ENCODE results near the gene MBD3L2B. TPM values are rescaled to one million over a fixed set of nuclear protein-coding genes. Genes with fewer than 3 reads are reported as not detected.
A peak's percentile ranks its signal among the peaks of the same experiment; 100 is the strongest.

MBD3L2B gene
- total RNA-seq, 1 donor from 2014 or later: not detected

DNA sequence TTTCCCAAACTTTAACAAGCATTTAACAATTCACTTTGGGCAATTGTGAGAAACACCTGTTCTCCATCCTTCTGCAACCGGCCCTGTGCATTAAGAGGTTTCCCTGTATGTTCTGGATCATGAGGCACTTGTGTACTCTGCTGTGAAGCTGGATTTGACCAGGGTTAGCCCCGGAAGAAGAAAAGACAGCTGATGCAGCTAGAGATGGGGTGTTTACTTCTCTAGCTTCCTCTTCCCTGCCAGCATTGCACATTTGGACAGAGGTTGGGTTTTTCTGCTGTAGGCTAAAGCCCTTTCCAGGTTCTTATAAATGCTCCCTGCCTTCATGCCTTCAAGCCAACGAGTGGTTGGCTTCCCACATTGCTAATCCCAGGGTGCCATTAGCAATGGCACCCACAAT is 20.9 kb downstream of the MBD3L2B start:
- intact Hi-C loops (cut with micrococcal nuclease): loop anchor here (10.0 kb wide), 1 partner anchor 56 kb away; no protein-coding TSS in a partner anchor
- no peak for DNase-seq
- peaks cover 8% of the 10 kb centered on the region for H3K9me3 Mint-ChIP-seq
- H3K4me3 Mint-ChIP-seq: no peak overlapping the region
- H3K27me3 Mint-ChIP-seq: no peaks in the 10 kb centered on the region
- peaks cover 3% of the 10 kb centered on the region for H3K36me3 Mint-ChIP-seq (ENCODE audit: low read depth)
- H3K27ac Mint-ChIP-seq: no peak overlapping the region
- H3K4me1 Mint-ChIP-seq: peaks cover 11% of the 10 kb centered on the region

DNA sequence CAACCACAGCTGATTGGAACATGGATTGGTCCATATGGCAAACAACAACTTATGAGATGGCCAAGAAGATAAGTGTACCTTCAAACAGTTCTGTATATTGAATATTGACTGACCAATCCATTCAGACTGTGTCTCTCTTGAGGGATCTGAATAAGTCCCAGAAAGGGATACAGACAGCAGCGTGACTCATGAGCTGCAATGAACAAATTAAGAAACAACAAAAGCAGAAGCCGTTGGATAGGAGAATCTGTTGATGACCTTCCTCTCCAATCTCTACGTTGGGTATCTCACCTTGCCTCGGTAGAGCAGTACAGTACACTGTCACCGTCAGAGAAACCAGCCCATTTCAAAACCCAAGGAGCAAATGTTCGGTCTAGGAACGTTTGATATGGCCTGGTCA is 21.3 kb downstream of the MBD3L2B start:
- Mint-ChIP-seq H3K4me3 (no peak overlapping the region), H3K27ac (no peak overlapping the region), H3K36me3 (ENCODE audit: low read depth) (peaks cover 7% of the 10 kb centered on the region), H3K27me3 (no peaks in the 10 kb centered on the region), H3K9me3 (peaks cover 12% of the 10 kb centered on the region), H3K4me1 (peaks cover 13% of the 10 kb centered on the region)
- intact Hi-C loops (cut with micrococcal nuclease): loop anchor here (10.0 kb wide), 1 partner anchor 55 kb away; no protein-coding TSS in a partner anchor
- no peak for DNase-seq

DNA sequence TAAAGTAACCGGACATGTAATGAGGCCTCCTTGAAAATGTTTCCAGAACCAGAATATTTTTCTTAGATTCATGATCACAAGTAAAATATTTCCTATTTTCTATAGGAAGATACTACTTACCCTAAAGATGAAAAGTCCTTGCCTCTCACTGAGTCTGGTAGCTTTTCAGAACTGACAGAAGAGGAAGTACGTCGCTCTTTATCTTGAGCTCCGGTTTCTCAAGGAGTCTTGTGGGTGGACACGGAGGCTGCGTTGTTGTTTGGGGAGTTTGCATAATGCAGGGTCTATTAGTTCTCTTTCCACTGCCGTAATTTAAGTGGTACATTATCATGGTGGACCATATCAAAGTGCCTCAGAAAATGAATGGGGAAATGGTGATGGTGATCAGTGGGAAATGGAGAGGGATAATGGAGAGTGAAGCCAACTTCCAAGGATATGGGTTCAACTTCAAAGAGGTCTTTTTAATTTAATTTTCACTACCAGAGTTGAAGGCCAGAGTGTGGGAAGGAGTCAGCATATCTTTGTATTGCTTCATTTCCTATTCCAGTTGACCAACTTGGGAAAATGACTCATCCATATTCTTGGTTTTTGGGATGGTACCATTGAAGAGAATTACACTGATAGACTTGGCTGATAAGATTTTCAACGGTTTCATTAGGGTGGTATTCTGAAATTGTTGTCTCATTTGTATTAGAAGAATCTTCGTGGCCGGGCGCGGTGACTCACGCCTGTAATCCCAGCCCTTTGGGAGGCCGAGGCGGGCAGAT is 23.4 kb downstream of the MBD3L2B start:
- intact Hi-C loops (cut with micrococcal nuclease): no loop called here
- peaks cover 10% of the 10 kb centered on the region for H3K4me1 Mint-ChIP-seq
- peaks cover 15% of the 10 kb centered on the region for H3K9me3 Mint-ChIP-seq
- peak overlapping the region; percentile 41 for H3K4me3 Mint-ChIP-seq
- peaks cover 10% of the 10 kb centered on the region for H3K36me3 Mint-ChIP-seq (ENCODE audit: low read depth)
- H3K27ac Mint-ChIP-seq: no peak overlapping the region
- DNase-seq: no peak
- H3K27me3 Mint-ChIP-seq: no peaks in the 10 kb centered on the region

DNA sequence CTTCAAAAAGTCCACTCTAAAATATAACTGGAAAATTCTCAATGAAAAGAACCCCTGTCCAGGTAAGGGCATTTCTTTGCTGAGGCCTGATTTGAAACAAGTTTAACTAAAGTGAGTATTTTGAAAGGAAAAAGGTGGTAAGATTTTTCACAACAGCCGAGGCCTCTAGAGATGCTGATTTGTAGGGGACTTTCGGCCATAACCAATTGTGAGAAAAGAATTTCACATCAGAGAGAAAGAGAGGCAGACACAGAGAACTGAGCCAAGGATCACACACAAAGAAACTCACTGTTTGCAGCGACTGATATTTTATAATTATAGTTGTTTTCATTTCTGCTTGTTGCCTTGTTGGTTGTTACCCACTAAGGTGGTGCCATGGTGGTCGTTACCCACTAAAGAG is 24.4 kb downstream of the MBD3L2B start:
- Mint-ChIP-seq H3K4me3 (no peak overlapping the region), H3K27me3 (no peaks in the 10 kb centered on the region), H3K36me3 (ENCODE audit: low read depth) (peaks cover 10% of the 10 kb centered on the region), H3K27ac (no peak overlapping the region), H3K9me3 (peaks cover 15% of the 10 kb centered on the region), H3K4me1 (peaks cover 10% of the 10 kb centered on the region)
- no peak for DNase-seq
- intact Hi-C loops (cut with micrococcal nuclease): no loop called here

DNA sequence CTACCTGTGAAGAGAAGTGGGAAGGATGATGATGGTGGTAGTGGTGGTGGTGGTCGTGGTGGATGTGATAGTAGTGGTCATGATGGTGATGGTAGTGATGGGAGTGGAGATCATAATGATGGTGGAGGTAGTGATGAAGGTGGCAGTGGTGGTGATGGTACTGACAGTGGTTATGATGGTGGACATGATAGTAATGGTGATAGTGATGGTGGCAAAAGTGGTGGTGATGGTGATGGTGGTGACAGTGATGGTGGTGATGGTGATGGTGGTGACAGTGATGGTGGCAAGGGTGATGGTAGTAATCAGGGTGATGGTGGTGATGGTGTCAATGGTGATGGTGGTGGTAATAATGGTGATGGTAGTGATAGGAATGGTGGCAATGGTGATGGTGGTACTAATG is 26.2 kb downstream of the MBD3L2B start:
- Mint-ChIP-seq H3K9me3 (peaks cover 15% of the 10 kb centered on the region), H3K27me3 (no peaks in the 10 kb centered on the region)
- intact Hi-C loops (cut with micrococcal nuclease): no loop called here

DNA sequence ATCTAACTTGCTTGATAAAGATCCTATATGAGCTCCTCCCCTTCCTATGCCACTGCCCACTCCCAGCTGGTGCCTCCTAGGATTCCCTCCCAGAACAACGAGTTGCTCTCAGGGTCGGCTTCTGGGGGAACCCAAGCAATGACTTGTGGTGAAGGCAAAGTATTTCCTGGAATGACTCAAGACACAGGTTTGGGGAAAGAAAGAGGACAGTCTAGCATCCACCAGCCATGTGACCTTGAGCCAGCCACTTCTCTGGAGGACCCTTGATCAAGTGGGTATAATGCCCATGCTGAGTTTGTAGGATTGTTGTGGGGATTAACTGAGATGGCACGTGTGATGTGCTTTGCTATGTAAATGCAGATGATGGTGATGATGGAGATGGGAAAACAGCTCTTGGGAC is 33.0 kb downstream of the MBD3L2B start:
- Mint-ChIP-seq H3K9me3 (peaks cover 26% of the 10 kb centered on the region), H3K27me3 (no peaks in the 10 kb centered on the region), H3K36me3 (ENCODE audit: low read depth) (peaks cover 2% of the 10 kb centered on the region), H3K27ac (no peak overlapping the region), H3K4me3 (no peak overlapping the region), H3K4me1 (no peaks in the 10 kb centered on the region)
- DNase-seq: no peak
- intact Hi-C loops (cut with micrococcal nuclease): no loop called here

More for the DNA sequence above, 26.2 kb downstream of the MBD3L2B start:
- peaks cover 10% of the 10 kb centered on the region for H3K36me3 Mint-ChIP-seq (ENCODE audit: low read depth)
- peaks cover 10% of the 10 kb centered on the region for H3K4me1 Mint-ChIP-seq
- H3K4me3 Mint-ChIP-seq: no peak overlapping the region
- DNase-seq: no peak
- no peak overlapping the region for H3K27ac Mint-ChIP-seq

DNA sequence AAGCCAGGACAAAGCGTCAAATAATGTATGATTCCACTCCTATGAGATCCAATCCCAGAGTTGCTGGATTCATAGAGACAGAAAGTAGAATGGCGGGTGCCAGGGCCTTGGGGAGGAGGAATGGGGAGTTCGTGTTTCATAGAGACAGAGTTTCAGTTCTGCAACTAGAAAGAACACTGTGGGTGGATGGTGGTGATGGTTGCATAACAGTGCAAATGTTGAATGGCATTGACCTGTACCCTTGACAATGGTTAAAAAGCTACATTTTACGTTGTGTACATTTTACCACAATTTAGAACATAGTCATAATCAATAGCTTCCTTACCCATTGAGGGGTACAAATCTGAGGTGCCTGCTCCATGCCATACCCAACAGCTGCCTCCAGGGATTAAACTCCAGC is 33.4 kb downstream of the MBD3L2B start:
- Mint-ChIP-seq H3K27ac (no peak overlapping the region), H3K9me3 (peaks cover 30% of the 10 kb centered on the region), H3K27me3 (no peaks in the 10 kb centered on the region), H3K36me3 (ENCODE audit: low read depth) (peaks cover 2% of the 10 kb centered on the region), H3K4me3 (no peak overlapping the region), H3K4me1 (no peaks in the 10 kb centered on the region)
- no peak for DNase-seq
- intact Hi-C loops (cut with micrococcal nuclease): no loop called here

DNA sequence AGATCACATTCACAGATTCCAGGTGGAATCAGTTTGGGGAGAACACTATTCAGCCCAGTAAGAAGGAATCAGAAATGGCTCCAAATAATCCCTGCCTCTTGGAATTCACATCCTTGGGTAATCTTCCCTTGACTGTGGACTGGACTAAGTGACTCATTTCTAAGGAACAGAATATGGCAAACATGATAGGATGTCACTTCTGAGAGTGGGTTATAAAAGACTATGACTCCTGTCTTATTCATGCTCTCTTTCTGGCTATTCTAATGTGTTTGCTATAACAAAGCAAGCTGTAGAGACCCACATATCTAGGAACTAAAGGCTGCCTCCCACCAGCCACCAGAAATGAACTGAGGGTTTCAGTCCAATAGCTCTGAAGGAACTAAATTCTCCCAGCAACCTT is 37.8 kb downstream of the MBD3L2B start:
- Mint-ChIP-seq H3K27ac (no peak overlapping the region), H3K27me3 (no peaks in the 10 kb centered on the region), H3K4me1 (no peaks in the 10 kb centered on the region), H3K36me3 (ENCODE audit: low read depth) (peaks cover 2% of the 10 kb centered on the region), H3K9me3 (peaks cover 36% of the 10 kb centered on the region), H3K4me3 (no peak overlapping the region)
- no peak for DNase-seq
- intact Hi-C loops (cut with micrococcal nuclease): no loop called here

DNA sequence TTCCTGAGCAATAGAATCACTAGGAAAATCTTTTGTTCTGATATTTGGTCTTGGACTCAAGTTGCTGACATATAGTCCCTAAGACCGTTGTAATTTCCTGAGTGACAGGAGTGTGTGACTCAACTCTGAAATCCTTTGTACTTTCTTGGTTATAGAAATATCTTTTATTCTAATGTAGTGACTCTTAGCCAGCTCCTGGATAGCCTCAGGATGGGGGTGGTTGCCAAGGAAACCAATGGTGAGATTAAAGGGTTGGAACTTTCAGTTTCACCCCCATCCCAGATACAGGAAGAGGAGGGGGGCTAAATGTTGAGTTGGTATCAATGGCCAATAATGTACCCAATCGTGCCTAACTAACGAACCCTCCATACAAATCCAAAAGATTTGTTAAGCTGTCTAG is 41.8 kb downstream of the MBD3L2B start:
- Mint-ChIP-seq H3K4me1 (no peaks in the 10 kb centered on the region), H3K9me3 (peaks cover 27% of the 10 kb centered on the region), H3K36me3 (ENCODE audit: low read depth) (peaks cover 5% of the 10 kb centered on the region), H3K4me3 (no peak overlapping the region), H3K27ac (no peak overlapping the region), H3K27me3 (no peaks in the 10 kb centered on the region)
- intact Hi-C loops (cut with micrococcal nuclease): no loop called here
- DNase-seq: peak; percentile 57

DNA sequence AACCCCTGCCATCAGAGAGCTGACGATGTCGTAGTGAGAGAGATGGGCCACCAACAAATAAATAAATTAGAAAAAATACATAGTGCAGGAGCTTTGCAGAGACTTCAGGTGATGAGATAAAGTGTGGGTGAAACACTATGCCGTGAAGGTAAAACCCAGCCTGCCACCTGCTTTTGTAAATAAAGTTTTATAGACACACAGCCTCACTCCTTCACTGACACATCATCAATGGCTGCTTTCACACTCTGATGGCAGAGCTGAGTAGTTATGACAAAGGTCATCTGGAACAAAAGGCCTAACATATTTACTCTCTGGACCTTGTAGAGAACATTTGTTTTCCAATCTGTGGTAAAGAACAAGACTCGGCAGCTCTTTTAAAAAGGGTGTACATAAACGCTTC is 45.0 kb downstream of the MBD3L2B start:
- DNase-seq: no peak
- Mint-ChIP-seq H3K27ac (no peak overlapping the region), H3K9me3 (peaks cover 8% of the 10 kb centered on the region), H3K27me3 (no peaks in the 10 kb centered on the region), H3K36me3 (ENCODE audit: low read depth) (peaks cover 5% of the 10 kb centered on the region), H3K4me3 (no peak overlapping the region), H3K4me1 (no peaks in the 10 kb centered on the region)
- intact Hi-C loops (cut with micrococcal nuclease): no loop called here

DNA sequence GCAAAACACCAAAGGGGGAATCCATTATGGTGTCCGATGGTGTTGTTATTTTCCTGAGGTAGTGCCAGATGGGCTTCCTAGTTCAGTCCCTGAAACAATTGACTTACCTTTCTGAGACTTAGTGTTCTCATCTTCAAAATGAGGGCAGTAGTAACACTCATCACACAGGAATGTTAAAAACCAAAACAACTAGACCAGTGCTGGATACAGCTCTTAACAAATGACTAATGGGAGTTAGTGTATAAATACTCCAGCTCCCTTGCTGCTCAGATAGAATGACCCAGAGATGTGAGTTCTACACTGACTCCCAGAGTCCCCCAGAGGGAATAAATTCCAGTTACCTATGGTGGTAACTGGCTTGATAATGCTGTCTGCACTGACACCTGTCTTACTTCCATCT is 49.9 kb downstream of the MBD3L2B start:
- Mint-ChIP-seq H3K27ac (no peak overlapping the region), H3K4me1 (no peaks in the 10 kb centered on the region), H3K36me3 (ENCODE audit: low read depth) (no peaks in the 10 kb centered on the region), H3K27me3 (no peaks in the 10 kb centered on the region), H3K9me3 (no peaks in the 10 kb centered on the region), H3K4me3 (no peak overlapping the region)
- no peak for DNase-seq
- intact Hi-C loops (cut with micrococcal nuclease): no loop called here

DNA sequence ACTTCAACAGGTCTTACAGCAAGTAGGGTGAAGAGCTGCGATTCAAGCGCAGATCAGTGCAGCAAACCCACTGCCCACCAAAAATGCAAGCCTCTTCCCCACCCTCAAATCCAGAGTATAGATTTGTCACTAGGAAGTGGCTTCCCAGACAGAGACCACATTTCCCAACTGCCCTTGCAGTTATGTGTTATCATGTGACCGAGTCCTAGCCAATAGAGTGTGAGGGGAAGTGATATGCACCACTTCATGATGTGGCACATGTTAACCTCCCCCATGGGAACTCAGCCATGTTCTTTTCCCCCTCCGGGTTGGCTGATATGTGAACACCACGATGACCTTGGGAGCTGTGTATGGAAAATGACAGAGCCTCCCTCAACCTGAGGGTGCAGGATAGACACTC is 50.8 kb downstream of the MBD3L2B start:
- no peaks in the 10 kb centered on the region for H3K36me3 Mint-ChIP-seq (ENCODE audit: low read depth)
- DNase-seq: no peak
- H3K27me3 Mint-ChIP-seq: no peaks in the 10 kb centered on the region
- no peaks in the 10 kb centered on the region for H3K9me3 Mint-ChIP-seq
- no peak overlapping the region for H3K4me3 Mint-ChIP-seq
- intact Hi-C loops (cut with micrococcal nuclease): no loop called here
- no peak overlapping the region for H3K27ac Mint-ChIP-seq
- H3K4me1 Mint-ChIP-seq: no peaks in the 10 kb centered on the region

DNA sequence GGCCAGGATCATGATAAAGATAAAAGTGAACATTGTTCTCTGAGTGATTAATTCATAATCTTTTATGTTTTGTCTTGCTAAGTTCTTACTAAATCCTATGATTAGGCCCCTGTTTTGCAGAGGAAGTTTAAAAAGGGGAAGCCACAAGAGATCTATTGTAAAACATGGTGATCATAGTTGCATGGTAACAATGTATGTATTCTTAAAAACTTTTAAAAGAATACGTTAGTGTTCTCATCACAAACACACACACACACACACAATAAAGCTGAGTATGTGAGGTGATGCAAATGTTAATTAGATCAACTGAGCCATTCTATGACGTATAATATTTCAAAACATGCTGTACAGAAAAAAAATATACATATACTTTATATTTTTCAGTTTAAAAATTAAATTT is 51.2 kb downstream of the MBD3L2B start:
- H3K36me3 Mint-ChIP-seq (ENCODE audit: low read depth): no peaks in the 10 kb centered on the region
- intact Hi-C loops (cut with micrococcal nuclease): no loop called here
- no peak overlapping the region for H3K27ac Mint-ChIP-seq
- no peaks in the 10 kb centered on the region for H3K4me1 Mint-ChIP-seq
- H3K27me3 Mint-ChIP-seq: no peaks in the 10 kb centered on the region
- DNase-seq: no peak
- H3K4me3 Mint-ChIP-seq: no peak overlapping the region
- H3K9me3 Mint-ChIP-seq: no peaks in the 10 kb centered on the region

DNA sequence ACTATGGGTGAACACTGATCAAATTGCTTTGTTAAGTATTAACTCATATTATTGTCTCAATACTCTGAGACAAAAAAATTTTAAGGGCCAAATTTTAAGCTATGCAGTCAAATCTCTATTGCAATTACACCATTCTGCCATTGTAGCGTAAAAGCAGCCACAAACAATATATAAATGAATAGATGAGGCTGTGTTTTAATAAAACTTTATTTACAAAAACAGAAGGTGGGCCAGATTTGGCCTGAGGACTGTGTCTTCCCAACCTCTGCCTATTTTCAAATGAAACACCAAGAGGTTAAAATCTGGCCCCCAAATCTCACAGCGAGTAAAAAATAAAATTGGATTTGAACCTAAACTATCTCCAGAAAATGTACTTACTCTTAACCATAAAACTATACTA is 51.7 kb downstream of the MBD3L2B start:
- no peaks in the 10 kb centered on the region for H3K9me3 Mint-ChIP-seq
- H3K27me3 Mint-ChIP-seq: no peaks in the 10 kb centered on the region
- intact Hi-C loops (cut with micrococcal nuclease): no loop called here
- no peaks in the 10 kb centered on the region for H3K4me1 Mint-ChIP-seq
- H3K4me3 Mint-ChIP-seq: no peak overlapping the region
- no peak overlapping the region for H3K27ac Mint-ChIP-seq
- no peaks in the 10 kb centered on the region for H3K36me3 Mint-ChIP-seq (ENCODE audit: low read depth)
- DNase-seq: no peak
